HepG2 (cell line): ENCODE data around the gene VPS18. TPM values are rescaled to one million over a fixed set of nuclear protein-coding genes. Genes with fewer than 3 reads are reported as not detected.
A peak's percentile ranks its signal among the peaks of the same experiment; 100 is the strongest.

Source experiments
- CBX2 ChIP-seq, 2 experiments: fragments of 200-600 bp in 1 of 2; sonication (generic); formaldehyde crosslinking in 1 of 2; IDR thresholded peaks; 2 replicates each; pipeline versions ENCODE4 v1.7.0 to v1.8.1; 2018 to 2022; ENCODE audit warnings: low read depth in 2 of 2, low read length in 1 of 2, mild to moderate bottlenecking in 1 of 2, missing genetic modification reagents in 1 of 2
- CREB1 ChIP-seq, 2 experiments: fragments of 450-650 bp in 1 of 2; IDR thresholded peaks; 2 replicates each; pipeline ENCODE4 v1.6.1; 2016 to 2017; ENCODE audit warnings: control low read depth in 1 of 2, mild to moderate bottlenecking in 1 of 2, missing compliant biosample characterization in 1 of 2, missing genetic modification characterization in 1 of 2
- HES4 ChIP-seq: sonication (generic); formaldehyde crosslinking; IDR thresholded peaks from 2 replicates; pipeline ENCODE4 v1.9.0; 2021; ENCODE audit warnings: mild to moderate bottlenecking, missing genetic modification reagents, borderline replicate concordance
- KDM5A ChIP-seq: fragments of 200-600 bp; sonication (generic); IDR thresholded peaks from 2 replicates; pipeline ENCODE4 v1.7.0; 2018; ENCODE audit warnings: antibody characterized with exemption, mild to moderate bottlenecking, low read length, borderline replicate concordance
- MAZ ChIP-seq, 2 experiments: sonication (generic) in 1 of 2; formaldehyde crosslinking in 1 of 2; IDR thresholded peaks; 2 replicates each; pipeline versions ENCODE4 v1.5.0 to v1.6.1; 2012 to 2020; ENCODE audit warnings: low read depth in 2 of 2, mild to moderate bottlenecking in 2 of 2, borderline replicate concordance in 1 of 2, improper control_type of control experiment in 1 of 2, low read length in 1 of 2, missing genetic modification reagents in 1 of 2, moderate library complexity in 1 of 2
- PCBP2 ChIP-seq: fragments of 200-400 bp; formaldehyde crosslinking; optimal IDR thresholded peaks from 2 replicates; pipeline ENCODE3; 2018; ENCODE audit warnings: low read length, low read depth; ENCODE audit not compliant: poor library complexity, severe bottlenecking
- PHF5A ChIP-seq: IDR thresholded peaks from one replicate; pipeline ENCODE4 v1.6.1; 2018; ENCODE audit warnings: low read depth, missing genetic modification reagents; ENCODE audit not compliant: unreplicated experiment
- REXO4 ChIP-seq: sonication (generic); formaldehyde crosslinking; IDR thresholded peaks from 2 replicates; pipeline ENCODE4 v1.8.0; 2022; ENCODE audit warnings: missing genetic modification reagents, mild to moderate bottlenecking, borderline replicate concordance
- SRSF1 ChIP-seq: fragments of 200-400 bp; formaldehyde crosslinking; optimal IDR thresholded peaks from 2 replicates; pipeline ENCODE3; 2017; ENCODE audit warnings: mild to moderate bottlenecking, low read depth, low read length, moderate library complexity
- TAF1 ChIP-seq: sonication (generic); formaldehyde crosslinking; IDR thresholded peaks from 2 replicates; pipeline ENCODE4 v1.4.0; 2020; ENCODE audit warnings: missing genetic modification reagents
- TBP ChIP-seq: sonication (generic); formaldehyde crosslinking; IDR thresholded peaks from 2 replicates; pipeline ENCODE4 v1.5.0; 2020; ENCODE audit warnings: missing genetic modification reagents
- XRCC5 ChIP-seq: fragments of 200-400 bp; formaldehyde crosslinking; optimal IDR thresholded peaks from 2 replicates; pipeline ENCODE3; 2017; ENCODE audit warnings: mild to moderate bottlenecking, low read length
- ZFP36 ChIP-seq: fragments of 150-350 bp; IDR thresholded peaks from 2 replicates; pipeline ENCODE4 v1.6.1; 2018; ENCODE audit warnings: borderline replicate concordance, low read length, low read depth; ENCODE audit not compliant: partially characterized antibody
- ZNF138 ChIP-seq: sonication (generic); formaldehyde crosslinking; IDR thresholded peaks from 2 replicates; pipeline ENCODE4 v1.5.0; 2020; ENCODE audit warnings: mild to moderate bottlenecking, low read depth, missing genetic modification reagents
- ZNF232 ChIP-seq: sonication (generic); formaldehyde crosslinking; IDR thresholded peaks from 2 replicates; pipeline ENCODE4 v1.4.0; 2020; ENCODE audit warnings: missing genetic modification reagents, borderline replicate concordance
- ZNF484 ChIP-seq: sonication (generic); formaldehyde crosslinking; IDR thresholded peaks from 2 replicates; pipeline ENCODE4 v1.5.1; 2020; ENCODE audit warnings: mild to moderate bottlenecking, low read depth, missing genetic modification reagents, borderline replicate concordance
- ZNF577 ChIP-seq: sonication (generic); formaldehyde crosslinking; IDR thresholded peaks from 2 replicates; pipeline ENCODE4 v1.4.0; 2020; ENCODE audit warnings: mild to moderate bottlenecking, low read depth, missing genetic modification reagents, borderline replicate concordance
- ZNF670 ChIP-seq: sonication (generic); formaldehyde crosslinking; IDR thresholded peaks from 2 replicates; pipeline ENCODE4 v1.8.0; 2022; ENCODE audit warnings: mild to moderate bottlenecking, missing genetic modification reagents, borderline replicate concordance
- polyA plus RNA-seq, 8 experiments: library from polyadenylated mRNA; depleted of rRNA in 3 of 8; stranded (reverse) in 7 of 8; unstranded in 1 of 8; fragments of >200 nt; fragmentation: Illumina TruSeq in 4 of 8; extraction: Trizol in 4 of 8; gene quantifications; 2 replicates each; pipeline versions ENCODE4 v1.2.1 to v1.2.3, GENCODE V29; 2011 to 2016; ENCODE audit warnings: low read depth in 4 of 8, missing spikeins in 1 of 8, mixed read lengths in 1 of 8; ENCODE audit not compliant: insufficient read depth in 1 of 8
- total RNA-seq, 5 experiments: library from RNA; depleted of rRNA; stranded (reverse); fragments of >200 nt; fragmentation: Illumina TruSeq; extraction: Trizol; gene quantifications; 2 replicates each; pipeline ENCODE4 v1.2.3, GENCODE V29; 2016; ENCODE audit warnings: low read depth in 1 of 5
- TF ChIP-seq, protein P1 (sequence below): sonication (generic); formaldehyde crosslinking; IDR thresholded peaks from 2 replicates; pipeline ENCODE4 v1.9.0; 2022; ENCODE audit warnings: low read depth, missing genetic modification reagents
- TF ChIP-seq, protein P2 (sequence below): IDR thresholded peaks from 2 replicates; pipeline ENCODE4 v1.6.1; 2016; ENCODE audit warnings: low read depth, control low read depth
- TF ChIP-seq, protein P3 (sequence below): IDR thresholded peaks from 2 replicates; pipeline ENCODE4 v1.6.1; 2016; ENCODE audit warnings: low read depth, borderline replicate concordance
- TF ChIP-seq, protein P4 (sequence below): sonication (generic); formaldehyde crosslinking; IDR thresholded peaks from 2 replicates; pipeline ENCODE4 v1.4.0; 2020; ENCODE audit warnings: mild to moderate bottlenecking, low read depth, missing genetic modification reagents

Gene VPS18
- total and polyA plus RNA-seq, 2 of the 13 experiments (the other 11 are each of a cell fraction or from before 2014, with no cell fraction given) = 5.8 to 17.0 TPM

DNA sequence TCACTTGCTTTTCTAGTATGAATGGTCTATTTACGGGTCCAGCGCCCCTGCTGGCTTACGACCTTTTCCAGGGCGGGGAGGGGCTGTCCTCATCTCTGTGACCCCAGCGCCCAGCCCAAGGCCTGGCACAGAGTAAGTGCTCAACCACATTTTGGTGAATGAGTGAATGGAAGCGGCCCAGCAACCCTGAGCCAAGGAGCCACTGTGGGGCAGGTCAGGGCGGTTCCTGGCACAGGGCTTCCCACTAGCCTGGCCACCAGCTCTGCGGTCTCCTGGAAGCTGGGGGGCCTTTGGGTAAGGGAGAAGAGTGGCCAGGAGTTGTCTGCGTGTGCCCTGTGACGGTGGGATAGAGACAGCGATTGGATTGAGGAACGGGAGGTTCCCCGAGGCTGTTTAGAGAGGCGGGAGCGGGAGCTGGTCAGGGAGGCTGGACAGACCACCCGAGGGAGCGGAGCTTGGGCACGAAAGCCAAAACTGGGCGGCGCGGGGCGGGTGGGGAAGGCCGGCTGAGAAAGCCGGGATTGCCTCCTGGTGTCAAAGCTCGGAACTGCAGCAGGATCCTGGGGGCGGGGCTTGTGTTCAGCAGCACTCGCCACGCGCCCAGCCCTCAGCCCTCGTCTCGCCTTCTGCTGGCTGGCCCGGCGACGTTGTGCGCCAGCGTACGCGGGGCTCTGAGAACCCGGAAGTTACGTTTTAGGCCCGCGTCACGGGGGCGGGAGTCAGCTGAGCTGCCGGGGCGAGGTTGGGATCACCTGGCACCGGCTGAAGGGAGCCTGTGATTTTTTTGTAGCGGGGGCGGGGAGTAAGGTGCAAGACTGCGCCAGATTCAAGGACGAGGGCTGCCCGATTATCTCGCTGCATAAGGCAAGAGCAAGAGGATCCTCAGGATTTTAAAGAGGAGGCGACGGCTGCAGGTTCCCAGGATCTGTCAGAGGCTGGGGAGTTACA is at the start of gene VPS18 (continued):
- TF ChIP-seq, protein P1, sequence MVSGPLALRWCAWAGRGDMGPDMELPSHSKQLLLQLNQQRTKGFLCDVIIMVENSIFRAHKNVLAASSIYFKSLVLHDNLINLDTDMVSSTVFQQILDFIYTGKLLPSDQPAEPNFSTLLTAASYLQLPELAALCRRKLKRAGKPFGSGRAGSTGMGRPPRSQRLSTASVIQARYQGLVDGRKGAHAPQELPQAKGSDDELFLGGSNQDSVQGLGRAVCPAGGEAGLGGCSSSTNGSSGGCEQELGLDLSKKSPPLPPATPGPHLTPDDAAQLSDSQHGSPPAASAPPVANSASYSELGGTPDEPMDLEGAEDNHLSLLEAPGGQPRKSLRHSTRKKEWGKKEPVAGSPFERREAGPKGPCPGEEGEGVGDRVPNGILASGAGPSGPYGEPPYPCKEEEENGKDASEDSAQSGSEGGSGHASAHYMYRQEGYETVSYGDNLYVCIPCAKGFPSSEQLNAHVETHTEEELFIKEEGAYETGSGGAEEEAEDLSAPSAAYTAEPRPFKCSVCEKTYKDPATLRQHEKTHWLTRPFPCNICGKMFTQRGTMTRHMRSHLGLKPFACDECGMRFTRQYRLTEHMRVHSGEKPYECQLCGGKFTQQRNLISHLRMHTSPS = peak; percentile 60; the same call in 1 of the 2 replicates
- TF ChIP-seq KDM5A (peak; percentile 81; the same call in 1 of the 2 replicates), ZFP36 (no peak), TAF1 (CRISPR knock-in tag) (peak; percentile 64; the same call in 1 of the 2 replicates), SRSF1 (no peak), ZNF232 (CRISPR knock-in tag) (no peak), XRCC5 (no peak), HES4 (CRISPR knock-in tag) (no peak), CREB1 (IDR thresholded peaks at IDR 0.05) (peak; percentile 93), CREB1 (CRISPR knock-in tag; IDR thresholded peaks at IDR 0.05) (peak; percentile 96), REXO4 (CRISPR knock-in tag) (no peak), ZNF484 (CRISPR knock-in tag) (no peak), PCBP2 (no peak), CBX2 (IDR thresholded peaks at IDR 0.05; ENCODE audit: low read depth, low read length) (no peak), CBX2 (CRISPR knock-in tag; IDR thresholded peaks at IDR 0.05; ENCODE audit: low read depth) (no peak), MAZ (IDR thresholded peaks at IDR 0.05; ENCODE audit: borderline replicate concordance, low read depth, low read length) (peak; percentile 76), MAZ (CRISPR knock-in tag; IDR thresholded peaks at IDR 0.05; ENCODE audit: low read depth) (no peak), TBP (CRISPR knock-in tag) (no peak), ZNF138 (CRISPR knock-in tag) (no peak), ZNF577 (no peak), ZNF670 (no peak), PHF5A (CRISPR knock-in tag) (no peak)
- TF ChIP-seq, protein P2, sequence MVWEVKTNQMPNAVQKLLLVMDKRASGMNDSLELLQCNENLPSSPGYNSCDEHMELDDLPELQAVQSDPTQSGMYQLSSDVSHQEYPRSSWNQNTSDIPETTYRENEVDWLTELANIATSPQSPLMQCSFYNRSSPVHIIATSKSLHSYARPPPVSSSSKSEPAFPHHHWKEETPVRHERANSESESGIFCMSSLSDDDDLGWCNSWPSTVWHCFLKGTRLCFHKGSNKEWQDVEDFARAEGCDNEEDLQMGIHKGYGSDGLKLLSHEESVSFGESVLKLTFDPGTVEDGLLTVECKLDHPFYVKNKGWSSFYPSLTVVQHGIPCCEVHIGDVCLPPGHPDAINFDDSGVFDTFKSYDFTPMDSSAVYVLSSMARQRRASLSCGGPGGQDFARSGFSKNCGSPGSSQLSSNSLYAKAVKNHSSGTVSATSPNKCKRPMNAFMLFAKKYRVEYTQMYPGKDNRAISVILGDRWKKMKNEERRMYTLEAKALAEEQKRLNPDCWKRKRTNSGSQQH = no peak
- TF ChIP-seq, protein P3, sequence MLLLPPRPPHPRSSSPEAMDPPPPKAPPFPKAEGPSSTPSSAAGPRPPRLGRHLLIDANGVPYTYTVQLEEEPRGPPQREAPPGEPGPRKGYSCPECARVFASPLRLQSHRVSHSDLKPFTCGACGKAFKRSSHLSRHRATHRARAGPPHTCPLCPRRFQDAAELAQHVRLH (CRISPR knock-in tag) = no peak; the same call in 1 of the 2 replicates
- TF ChIP-seq, protein P4, sequence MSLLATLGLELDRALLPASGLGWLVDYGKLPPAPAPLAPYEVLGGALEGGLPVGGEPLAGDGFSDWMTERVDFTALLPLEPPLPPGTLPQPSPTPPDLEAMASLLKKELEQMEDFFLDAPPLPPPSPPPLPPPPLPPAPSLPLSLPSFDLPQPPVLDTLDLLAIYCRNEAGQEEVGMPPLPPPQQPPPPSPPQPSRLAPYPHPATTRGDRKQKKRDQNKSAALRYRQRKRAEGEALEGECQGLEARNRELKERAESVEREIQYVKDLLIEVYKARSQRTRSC (CRISPR knock-in tag) = no peak
